GM12873 (cell line): ENCODE data around the gene CHCHD6.

Source experiments
- TF ChIP-seq, protein P1 (sequence below): IDR thresholded peaks from 2 replicates; pipeline ENCODE4 v1.5.1; 2012; ENCODE audit warnings: low read depth, mild to moderate bottlenecking, moderate library complexity, low read length, control low read depth; ENCODE audit not compliant: insufficient read depth; ENCODE audit errors: missing control alignments

The CHCHD6 gene

GRCh38 chr3:126682009-126682408, 22.0 kb upstream of the CHCHD6 start:
- TF ChIP-seq, protein P1, sequence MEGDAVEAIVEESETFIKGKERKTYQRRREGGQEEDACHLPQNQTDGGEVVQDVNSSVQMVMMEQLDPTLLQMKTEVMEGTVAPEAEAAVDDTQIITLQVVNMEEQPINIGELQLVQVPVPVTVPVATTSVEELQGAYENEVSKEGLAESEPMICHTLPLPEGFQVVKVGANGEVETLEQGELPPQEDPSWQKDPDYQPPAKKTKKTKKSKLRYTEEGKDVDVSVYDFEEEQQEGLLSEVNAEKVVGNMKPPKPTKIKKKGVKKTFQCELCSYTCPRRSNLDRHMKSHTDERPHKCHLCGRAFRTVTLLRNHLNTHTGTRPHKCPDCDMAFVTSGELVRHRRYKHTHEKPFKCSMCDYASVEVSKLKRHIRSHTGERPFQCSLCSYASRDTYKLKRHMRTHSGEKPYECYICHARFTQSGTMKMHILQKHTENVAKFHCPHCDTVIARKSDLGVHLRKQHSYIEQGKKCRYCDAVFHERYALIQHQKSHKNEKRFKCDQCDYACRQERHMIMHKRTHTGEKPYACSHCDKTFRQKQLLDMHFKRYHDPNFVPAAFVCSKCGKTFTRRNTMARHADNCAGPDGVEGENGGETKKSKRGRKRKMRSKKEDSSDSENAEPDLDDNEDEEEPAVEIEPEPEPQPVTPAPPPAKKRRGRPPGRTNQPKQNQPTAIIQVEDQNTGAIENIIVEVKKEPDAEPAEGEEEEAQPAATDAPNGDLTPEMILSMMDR: no peak

DNA sequence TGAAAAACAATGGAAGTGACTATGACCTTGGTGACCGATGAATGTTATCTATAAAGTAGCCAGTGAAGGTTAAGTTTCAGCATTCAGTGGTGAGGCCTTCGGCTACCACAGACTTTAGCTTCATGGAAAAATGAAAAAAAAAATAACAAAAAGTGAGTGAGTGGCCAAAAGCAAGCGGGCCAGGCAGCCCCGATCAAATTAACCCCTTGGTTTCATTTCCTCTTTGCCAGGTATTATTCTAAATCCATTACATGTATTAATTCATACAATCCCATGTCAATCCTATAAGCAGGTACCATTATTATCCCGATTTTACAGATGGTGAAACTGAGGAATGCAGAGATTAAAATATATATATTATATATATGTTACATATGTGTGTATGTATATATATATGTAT, 21.0 kb upstream of the CHCHD6 start:
- TF ChIP-seq, protein P1: no peak

DNA sequence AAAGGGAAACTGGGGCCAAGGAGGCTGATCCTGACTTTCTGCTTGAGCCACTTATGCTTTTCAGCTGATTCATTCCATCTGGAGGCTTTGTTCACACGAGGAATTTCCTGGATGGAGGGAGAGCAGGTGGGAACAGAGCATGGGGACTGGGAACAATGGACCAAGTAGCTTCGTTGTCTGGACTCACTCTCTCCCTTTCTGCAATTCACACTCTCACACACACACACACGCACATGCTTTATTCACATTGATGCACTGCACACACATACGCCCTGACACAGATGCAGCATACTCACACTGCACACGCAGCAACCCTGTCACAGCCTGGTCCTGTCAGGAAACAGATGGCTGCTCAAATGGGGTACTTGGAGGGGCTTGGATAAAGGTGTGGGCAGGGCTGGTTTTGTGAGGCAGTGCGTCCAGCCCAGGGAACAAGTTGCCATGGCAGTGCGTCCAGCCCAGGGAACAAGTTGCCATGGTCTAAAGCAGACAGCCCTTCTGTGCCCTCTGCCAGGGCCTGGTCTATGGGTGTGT, 19.8 kb upstream of the CHCHD6 start:
- TF ChIP-seq, protein P1: no peak

- TF ChIP-seq, protein P1: no peak
Measured at GRCh38 chr3:126685021-126685420, 19.0 kb upstream of the CHCHD6 start.

DNA sequence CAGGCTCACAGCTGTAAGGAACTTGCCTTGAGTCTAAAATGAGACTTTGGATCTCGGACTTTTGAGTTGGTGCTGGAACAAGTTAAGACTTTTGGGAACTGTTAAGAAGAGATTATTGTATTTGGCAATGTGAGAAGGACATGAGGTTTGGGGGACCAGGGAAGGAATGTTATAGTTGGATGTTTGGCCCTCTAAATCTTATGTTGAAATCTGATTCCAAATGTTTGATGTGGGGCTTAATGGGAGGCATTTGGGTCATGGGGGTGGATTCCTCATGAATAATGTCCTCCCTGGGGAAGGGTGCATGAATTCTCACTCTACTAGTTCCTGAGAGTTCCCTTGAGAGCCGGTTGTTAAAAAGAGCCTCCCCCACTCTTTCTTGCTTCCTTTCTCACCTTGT, 18.5 kb upstream of the CHCHD6 start:
- TF ChIP-seq, protein P1: no peak

- TF ChIP-seq, protein P1: no peak
Measured at GRCh38 chr3:126691765-126692164, 12.3 kb upstream of the CHCHD6 start.

- TF ChIP-seq, protein P1: no peak
Measured at GRCh38 chr3:126692858-126693257, 11.2 kb upstream of the CHCHD6 start.
